Prostate gland (tissue), 2 donors: ENCODE measurements around the gene AREG. TPM values are rescaled to one million over a fixed set of nuclear protein-coding genes. Genes with fewer than 3 reads are reported as not detected.

ENCODE experiments used
- DNase-seq: peaks from one replicate; pipeline ENCODE4 v3.0.0-alpha.2; 2019; ENCODE audit warnings: low spot score
- H3K27ac ChIP-seq, 2 donors: fragments of 200-600 bp; sonication (generic); 2 replicates each; pipeline ENCODE4 v1.5.1; 2017 to 2019
- H3K27me3 ChIP-seq: fragments of 200-600 bp; sonication (generic); replicated peaks from 2 replicates; pipeline ENCODE4 v1.5.1; 2019; ENCODE audit not compliant: insufficient read depth
- H3K36me3 ChIP-seq, 2 donors: fragments of 200-600 bp; sonication (generic); 1 replicate in 1 of 2; 2 replicates in 1 of 2; pipeline versions ENCODE4 v1.5.1 to v1.8.1; 2017 to 2019
- H3K4me1 ChIP-seq: fragments of 200-600 bp; sonication (generic); replicated peaks from 2 replicates; pipeline ENCODE4 v1.5.1; 2019
- H3K4me3 ChIP-seq, 2 donors: fragments of 200-600 bp; sonication (generic); 2 replicates each; pipeline ENCODE4 v1.5.1; 2017 to 2019
- H3K9me3 ChIP-seq: fragments of 200-600 bp; sonication (generic); 2 replicates; pipeline ENCODE4 v1.5.1; 2017
- POLR2A ChIP-seq: fragments of 450-650 bp; IDR thresholded peaks from one replicate; pipeline ENCODE4 v1.6.1; 2016; ENCODE audit warnings: antibody characterized with exemption, mild to moderate bottlenecking
- POLR2AphosphoS5 ChIP-seq: sonication (generic); formaldehyde crosslinking; IDR thresholded peaks from one replicate; pipeline ENCODE4 v1.6.1; 2017; ENCODE audit warnings: antibody characterized with exemption
- WGBS: methylation state at CpG from one replicate; pipeline ENCODE4 v1.1.5; 2018; 5-methylcytosine and 5-hydroxymethylcytosine counted together
- intact Hi-C: fragments of 100-400 bp; cut with DNase I; formaldehyde crosslinking; loops from one replicate; pipeline ENCODE4 v1.14.2; 2022
- total RNA-seq, 2 donors: library from RNA; depleted of rRNA; stranded (reverse); fragments of >200 nt; gene quantifications; one replicate each; pipeline ENCODE4 v1.1.0, GENCODE V29; 2016
- TF ChIP-seq, protein P1 (sequence below), 4 experiments: fragments of 200-600 bp in 2 of 4; fragments of 450-650 bp in 2 of 4; sonication (generic) in 2 of 4; IDR thresholded peaks; 1 replicate in 3 of 4; 2 replicates in 1 of 4; pipeline ENCODE4 v1.5.1; 2016 to 2019; ENCODE audit warnings: antibody characterized with exemption in 4 of 4, mild to moderate bottlenecking in 2 of 4, moderate library complexity in 2 of 4

AREG gene
- total RNA-seq, 2 donors from 2014 or later = 4.2 to 17.1 TPM

DNA sequence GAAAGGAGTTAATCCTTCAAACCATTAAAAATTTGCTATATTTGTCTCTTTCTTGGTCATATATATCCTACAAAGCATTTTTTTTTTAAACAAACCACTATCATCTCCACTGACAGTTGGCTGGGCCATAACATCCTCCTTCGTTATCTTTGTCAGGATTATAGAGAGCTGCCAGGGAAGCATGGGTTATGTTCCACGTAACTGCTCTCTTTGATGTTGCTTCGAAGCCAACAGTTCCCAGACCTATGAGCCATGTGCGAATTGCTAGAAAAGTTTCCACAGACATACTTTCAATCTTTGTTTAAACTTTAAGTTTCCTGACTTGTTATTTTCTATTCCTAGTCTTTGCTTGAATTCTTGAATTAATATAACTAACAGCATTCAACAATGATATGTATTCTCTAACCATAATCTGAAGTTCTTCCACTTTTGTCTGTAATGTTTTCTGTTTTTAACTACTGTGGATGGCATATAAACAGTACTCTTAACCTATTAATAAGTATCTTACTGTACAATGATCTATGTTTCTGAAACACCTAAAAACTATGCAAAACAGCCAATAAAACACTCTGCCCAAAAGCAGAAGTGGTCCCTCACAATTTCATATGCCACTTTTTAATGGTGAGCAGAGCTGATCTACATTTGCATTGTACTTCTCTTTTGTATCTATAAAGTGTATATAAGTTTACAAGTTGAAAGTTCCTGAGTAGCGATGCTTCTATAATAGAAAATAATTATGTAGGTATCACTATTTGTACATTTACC, 42.1 kb upstream of the AREG start:
- Histone ChIP-seq H3K36me3 (no peaks in the 10 kb centered on the region), H3K27me3 (no peaks in the 10 kb centered on the region), H3K4me1 (no peaks in the 10 kb centered on the region), H3K4me3 (no peak overlapping the region), H3K9me3 (no peaks in the 10 kb centered on the region), H3K27ac (no peak overlapping the region)
- intact Hi-C loops = no loop called here
- TF ChIP-seq POLR2AphosphoS5 (no peak), POLR2A (no peak)
- TF ChIP-seq, protein P1, sequence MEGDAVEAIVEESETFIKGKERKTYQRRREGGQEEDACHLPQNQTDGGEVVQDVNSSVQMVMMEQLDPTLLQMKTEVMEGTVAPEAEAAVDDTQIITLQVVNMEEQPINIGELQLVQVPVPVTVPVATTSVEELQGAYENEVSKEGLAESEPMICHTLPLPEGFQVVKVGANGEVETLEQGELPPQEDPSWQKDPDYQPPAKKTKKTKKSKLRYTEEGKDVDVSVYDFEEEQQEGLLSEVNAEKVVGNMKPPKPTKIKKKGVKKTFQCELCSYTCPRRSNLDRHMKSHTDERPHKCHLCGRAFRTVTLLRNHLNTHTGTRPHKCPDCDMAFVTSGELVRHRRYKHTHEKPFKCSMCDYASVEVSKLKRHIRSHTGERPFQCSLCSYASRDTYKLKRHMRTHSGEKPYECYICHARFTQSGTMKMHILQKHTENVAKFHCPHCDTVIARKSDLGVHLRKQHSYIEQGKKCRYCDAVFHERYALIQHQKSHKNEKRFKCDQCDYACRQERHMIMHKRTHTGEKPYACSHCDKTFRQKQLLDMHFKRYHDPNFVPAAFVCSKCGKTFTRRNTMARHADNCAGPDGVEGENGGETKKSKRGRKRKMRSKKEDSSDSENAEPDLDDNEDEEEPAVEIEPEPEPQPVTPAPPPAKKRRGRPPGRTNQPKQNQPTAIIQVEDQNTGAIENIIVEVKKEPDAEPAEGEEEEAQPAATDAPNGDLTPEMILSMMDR (IDR thresholded peaks at IDR 0.05) = no peak
- no peak for DNase-seq
- WGBS = 54% methylated on average over 5 of the region's 5 CpGs

DNA sequence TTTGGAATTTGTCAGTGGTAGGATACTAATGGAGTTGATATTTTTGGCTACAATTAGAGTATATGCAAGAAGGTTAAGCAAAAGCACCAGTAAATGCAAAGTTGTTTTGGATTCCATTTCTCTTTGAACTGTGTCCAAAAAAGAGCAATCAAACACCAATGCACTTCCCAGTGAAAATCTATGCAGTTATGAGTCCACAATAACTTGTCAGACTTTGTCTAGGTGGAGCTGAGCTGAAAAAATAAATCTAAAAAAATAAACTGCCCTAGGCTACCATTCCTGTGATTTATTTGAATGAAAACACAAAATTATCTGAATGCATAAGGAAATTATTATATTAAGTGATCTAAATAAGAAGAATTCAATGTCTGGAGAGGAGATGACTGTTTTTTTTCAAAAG, 37.0 kb upstream of the AREG start:
- H3K27me3 ChIP-seq = no peaks in the 10 kb centered on the region
- no peaks in the 10 kb centered on the region for H3K36me3 ChIP-seq
- intact Hi-C loops = no loop called here
- TF ChIP-seq POLR2AphosphoS5 (no peak), POLR2A (no peak)
- TF ChIP-seq, protein P1 (IDR thresholded peaks at IDR 0.05) = no peak
- H3K4me1 ChIP-seq = no peaks in the 10 kb centered on the region
- no peak for DNase-seq
- H3K9me3 ChIP-seq = no peaks in the 10 kb centered on the region
- H3K4me3 ChIP-seq = no peak overlapping the region
- no peak overlapping the region for H3K27ac ChIP-seq

DNA sequence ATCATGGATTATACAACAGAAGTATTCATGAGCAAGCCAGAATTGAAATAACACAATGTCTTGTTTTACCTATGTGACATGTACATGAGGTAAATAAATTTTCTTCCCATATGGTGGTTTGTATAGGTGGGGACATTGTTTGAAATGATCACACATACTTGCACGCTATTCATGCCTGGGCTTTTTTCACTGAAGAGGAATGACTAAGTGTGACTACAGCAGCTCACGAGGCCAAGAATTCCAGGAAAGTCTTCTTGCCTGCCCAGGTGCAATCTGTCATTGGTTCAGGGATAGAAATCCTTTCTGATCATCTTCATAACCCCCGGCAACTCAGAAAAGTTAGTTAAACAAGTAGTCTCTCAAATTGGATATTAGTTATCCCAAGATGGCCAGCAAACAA, 36.3 kb upstream of the AREG start:
- no peak for TF ChIP-seq POLR2AphosphoS5
- no peak for TF ChIP-seq POLR2A
- TF ChIP-seq, protein P1 (IDR thresholded peaks at IDR 0.05) = no peak
- Histone ChIP-seq H3K27ac (no peak overlapping the region), H3K4me3 (no peak overlapping the region), H3K4me1 (no peaks in the 10 kb centered on the region), H3K27me3 (no peaks in the 10 kb centered on the region), H3K9me3 (no peaks in the 10 kb centered on the region), H3K36me3 (no peaks in the 10 kb centered on the region)
- no peak for DNase-seq
- intact Hi-C loops = no loop called here
- WGBS = 88% methylated on average over 3 of the region's 3 CpGs

DNA sequence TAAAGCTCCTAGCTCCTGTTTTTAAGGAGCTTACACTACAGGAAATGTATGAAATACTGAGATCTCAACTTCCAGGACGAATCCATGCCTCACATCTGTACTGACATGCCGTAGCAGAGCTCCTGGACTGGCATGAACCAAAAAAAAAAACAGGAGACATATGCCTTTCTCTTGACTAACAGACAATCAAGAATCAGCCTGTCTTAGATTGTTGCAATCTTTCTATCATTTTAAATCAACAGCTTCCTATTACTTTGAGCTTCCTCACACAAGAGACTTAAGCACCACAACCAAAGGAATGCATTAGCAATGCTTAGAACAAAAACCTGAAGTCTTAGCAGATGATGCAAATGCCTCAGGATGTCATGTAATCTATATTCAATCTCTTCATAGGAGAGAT, 34.7 kb upstream of the AREG start:
- WGBS = 29% methylated on average over 2 of the region's 2 CpGs
- Histone ChIP-seq H3K27me3 (no peaks in the 10 kb centered on the region), H3K9me3 (no peaks in the 10 kb centered on the region), H3K27ac (no peak overlapping the region), H3K4me3 (no peak overlapping the region), H3K4me1 (no peaks in the 10 kb centered on the region), H3K36me3 (no peaks in the 10 kb centered on the region)
- no peak for DNase-seq
- intact Hi-C loops = no loop called here
- no peak for TF ChIP-seq POLR2AphosphoS5
- TF ChIP-seq, protein P1 (IDR thresholded peaks at IDR 0.05) = no peak
- TF ChIP-seq POLR2A = no peak

DNA sequence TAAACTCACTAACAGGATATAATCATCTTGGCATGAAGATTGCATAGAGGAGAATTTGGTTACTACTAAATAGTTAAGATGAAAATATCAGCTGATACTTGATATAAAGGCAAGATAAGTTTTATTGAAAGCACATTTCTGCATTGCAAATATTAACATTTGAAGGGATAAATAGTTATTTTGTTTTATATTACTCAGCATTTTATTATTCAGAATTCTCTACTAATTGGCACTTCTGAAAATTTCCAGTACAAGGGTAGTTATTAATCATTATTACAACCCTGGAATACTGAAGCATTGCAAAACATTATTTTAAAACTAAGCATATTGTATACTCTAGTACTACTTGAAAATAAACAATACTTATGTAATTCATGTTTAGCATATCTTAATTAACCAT, 32.7 kb upstream of the AREG start:
- Histone ChIP-seq H3K27me3 (no peaks in the 10 kb centered on the region), H3K36me3 (no peaks in the 10 kb centered on the region), H3K4me3 (no peak overlapping the region), H3K9me3 (no peaks in the 10 kb centered on the region), H3K4me1 (no peaks in the 10 kb centered on the region), H3K27ac (no peak overlapping the region)
- TF ChIP-seq POLR2AphosphoS5 = no peak
- TF ChIP-seq, protein P1 (IDR thresholded peaks at IDR 0.05) = no peak
- intact Hi-C loops = no loop called here
- no peak for DNase-seq
